Liver (tissue), 3 donors: Measurements from ENCODE around the gene ANKRD11.

Source experiments
- CTCF ChIP-seq: fragments of 150-350 bp; IDR thresholded peaks from 2 replicates; pipeline ENCODE4 v1.5.1; 2017; ENCODE audit warnings: improper control_type of control experiment, low read depth, low read length; ENCODE audit not compliant: missing input control
- GABPA ChIP-seq, 2 donors: IDR thresholded peaks in 1 of 2; conservative IDR thresholded peaks in 1 of 2; 2 replicates each; pipeline ENCODE4 v1.6.1; 2016; ENCODE audit warnings: antibody characterized with exemption in 2 of 2, mild to moderate bottlenecking in 1 of 2, moderate library complexity in 1 of 2
- MAX ChIP-seq: IDR thresholded peaks from 2 replicates; pipeline ENCODE4 v1.6.1; 2016; ENCODE audit warnings: antibody characterized with exemption
- NR2F2 ChIP-seq: IDR thresholded peaks from 2 replicates; pipeline ENCODE4 v1.6.1; 2016; ENCODE audit warnings: antibody characterized with exemption
- RAD21 ChIP-seq, 2 donors: IDR thresholded peaks; 2 replicates each; pipeline ENCODE4 v1.6.1; 2016; ENCODE audit warnings: antibody characterized with exemption in 2 of 2, mild to moderate bottlenecking in 2 of 2
- SP1 ChIP-seq: IDR thresholded peaks from 2 replicates; pipeline ENCODE4 v1.6.1; 2018; ENCODE audit warnings: antibody characterized with exemption, mild to moderate bottlenecking
- YY1 ChIP-seq: IDR thresholded peaks from 2 replicates; pipeline ENCODE4 v1.6.1; 2016; ENCODE audit warnings: antibody characterized with exemption, mild to moderate bottlenecking
- ZBTB33 ChIP-seq: IDR thresholded peaks from 2 replicates; pipeline ENCODE4 v1.6.1; 2016; ENCODE audit warnings: antibody characterized with exemption
- donor health status: healthy.
- donor health status: healthy.

- TF ChIP-seq CTCF (no peak), ZBTB33 (no peak), RAD21 (IDR thresholded peaks at IDR 0.05) (no peak), SP1 (no peak), YY1 (no peak), MAX (no peak), NR2F2 (no peak), GABPA (IDR thresholded peaks at IDR 0.05 in 1 of 2, conservative IDR thresholded peaks at IDR 0.05 in 1 of 2) (no peak)
These were observed 94.2 kb downstream of the ANKRD11 start for GRCh38 chr16:89396156-89396555.
